SK-N-SH treated with all-trans-retinoic acid at 6 μM for 48 hours (cell line): Measurements from ENCODE around the gene PTPRG.
A peak's percentile ranks its signal among the peaks of the same experiment; 100 is the strongest.

Experiments
- ATAC-seq: fragments of 200-7000 bp; cut with Tn5 transposase; 3 replicates; pipeline ENCODE4 v1.9.1; 2020; ENCODE audit warnings: mild to moderate bottlenecking, moderate library complexity
- ARNTL ChIP-seq: fragments of 450-650 bp; formaldehyde crosslinking; IDR thresholded peaks from 2 replicates; pipeline ENCODE4 v1.5.0; 2020; ENCODE audit warnings: low read depth, mild to moderate bottlenecking, moderate library complexity, borderline replicate concordance
- BACH2 ChIP-seq: fragments of 250-450 bp; sonication (Bioruptor Pico); IDR thresholded peaks from 2 replicates; pipeline ENCODE4 v1.9.0; 2021; ENCODE audit warnings: mild to moderate bottlenecking, borderline replicate concordance
- CSDC2 ChIP-seq: fragments of 250-450 bp; sonication (Bioruptor Pico); IDR thresholded peaks from 2 replicates; pipeline ENCODE4 v1.5.0; 2020; ENCODE audit warnings: mild to moderate bottlenecking, moderate library complexity
- ESRRG ChIP-seq: fragments of 250-450 bp; sonication (Bioruptor Pico); IDR thresholded peaks from 2 replicates; pipeline ENCODE4 v1.6.1; 2021; ENCODE audit warnings: mild to moderate bottlenecking
- GLIS3 ChIP-seq: fragments of 250-450 bp; sonication (Bioruptor Pico); IDR thresholded peaks from 2 replicates; pipeline ENCODE4 v1.5.0; 2020; ENCODE audit warnings: mild to moderate bottlenecking, moderate library complexity
- ISL1 ChIP-seq: fragments of 250-450 bp; sonication (Bioruptor Pico); IDR thresholded peaks from 2 replicates; pipeline ENCODE4 v2.1.2; 2022; ENCODE audit warnings: mild to moderate bottlenecking, moderate library complexity
- OSR1 ChIP-seq: fragments of 250-450 bp; sonication (Bioruptor Pico); IDR thresholded peaks from 2 replicates; pipeline ENCODE4 v1.8.0; 2022; ENCODE audit warnings: moderate library complexity, mild to moderate bottlenecking, inconsistent platforms
- PPARA ChIP-seq: fragments of 250-450 bp; sonication (Bioruptor Pico); IDR thresholded peaks from 2 replicates; pipeline ENCODE4 v1.5.0; 2020; ENCODE audit warnings: mild to moderate bottlenecking, borderline replicate concordance
- RARB ChIP-seq: fragments of 250-450 bp; sonication (Bioruptor Pico); IDR thresholded peaks from 2 replicates; pipeline ENCODE4 v1.8.0; 2021; ENCODE audit warnings: mild to moderate bottlenecking, moderate library complexity
- SNAI2 ChIP-seq: fragments of 250-450 bp; sonication (Bioruptor Pico); IDR thresholded peaks from 2 replicates; pipeline ENCODE4 v1.5.0; 2020; ENCODE audit warnings: mild to moderate bottlenecking, moderate library complexity
- TCF4 ChIP-seq: fragments of 250-450 bp; sonication (Bioruptor Pico); IDR thresholded peaks from 2 replicates; pipeline ENCODE4 v1.8.0; 2021; ENCODE audit warnings: mild to moderate bottlenecking, moderate library complexity, borderline replicate concordance
- TOX ChIP-seq: fragments of 250-450 bp; sonication (Bioruptor Pico); IDR thresholded peaks from 2 replicates; pipeline ENCODE4 v1.8.0; 2021; ENCODE audit warnings: mild to moderate bottlenecking, moderate library complexity, borderline replicate concordance
- ZC3H10 ChIP-seq: fragments of 250-450 bp; sonication (Bioruptor Pico); IDR thresholded peaks from 2 replicates; pipeline ENCODE4 v1.5.1; 2021; ENCODE audit warnings: mild to moderate bottlenecking, moderate library complexity
- ZFP3 ChIP-seq: fragments of 250-450 bp; sonication (Bioruptor Pico); IDR thresholded peaks from 2 replicates; pipeline ENCODE4 v1.5.0; 2020; ENCODE audit warnings: mild to moderate bottlenecking, moderate library complexity
- ZFP30 ChIP-seq: fragments of 450-650 bp; formaldehyde crosslinking; IDR thresholded peaks from 2 replicates; pipeline ENCODE4 v1.5.0; 2022; ENCODE audit warnings: mild to moderate bottlenecking, moderate library complexity
- ZNF565 ChIP-seq: fragments of 450-650 bp; formaldehyde crosslinking; conservative IDR thresholded peaks from 2 replicates; pipeline ENCODE4 v1.5.0; 2020; ENCODE audit warnings: low read depth, mild to moderate bottlenecking, moderate library complexity
- ZNF70 ChIP-seq: fragments of 450-650 bp; formaldehyde crosslinking; IDR thresholded peaks from 2 replicates; pipeline ENCODE4 v1.5.0; 2020; ENCODE audit warnings: mild to moderate bottlenecking, moderate library complexity
- ZNF8 ChIP-seq: fragments of 450-650 bp; formaldehyde crosslinking; IDR thresholded peaks from 2 replicates; pipeline ENCODE4 v1.5.0; 2020; ENCODE audit warnings: mild to moderate bottlenecking, moderate library complexity
- TF ChIP-seq, protein P1 (sequence below): fragments of 250-450 bp; sonication (Bioruptor Pico); IDR thresholded peaks from 2 replicates; pipeline ENCODE4 v1.5.0; 2020; ENCODE audit warnings: mild to moderate bottlenecking, moderate library complexity
- TF ChIP-seq, protein P2 (sequence below): fragments of 250-450 bp; sonication (Bioruptor Pico); IDR thresholded peaks from 2 replicates; pipeline ENCODE4 v1.5.1; 2021; ENCODE audit warnings: mild to moderate bottlenecking, moderate library complexity
- TF ChIP-seq, protein P3 (sequence below): fragments of 250-450 bp; sonication (Bioruptor Pico); IDR thresholded peaks from 2 replicates; pipeline ENCODE4 v1.5.1; 2020; ENCODE audit warnings: low read depth, mild to moderate bottlenecking, moderate library complexity
- TF ChIP-seq, protein P4 (sequence below): fragments of 250-450 bp; sonication (Bioruptor Pico); IDR thresholded peaks from 2 replicates; pipeline ENCODE4 v1.8.0; 2021; ENCODE audit warnings: low read depth, mild to moderate bottlenecking, moderate library complexity, borderline replicate concordance
- TF ChIP-seq, protein P5 (sequence below): fragments of 250-450 bp; sonication (Bioruptor Pico); IDR thresholded peaks from 2 replicates; pipeline ENCODE4 v1.8.0; 2020; ENCODE audit warnings: mild to moderate bottlenecking, moderate library complexity, borderline replicate concordance

The PTPRG gene

DNA sequence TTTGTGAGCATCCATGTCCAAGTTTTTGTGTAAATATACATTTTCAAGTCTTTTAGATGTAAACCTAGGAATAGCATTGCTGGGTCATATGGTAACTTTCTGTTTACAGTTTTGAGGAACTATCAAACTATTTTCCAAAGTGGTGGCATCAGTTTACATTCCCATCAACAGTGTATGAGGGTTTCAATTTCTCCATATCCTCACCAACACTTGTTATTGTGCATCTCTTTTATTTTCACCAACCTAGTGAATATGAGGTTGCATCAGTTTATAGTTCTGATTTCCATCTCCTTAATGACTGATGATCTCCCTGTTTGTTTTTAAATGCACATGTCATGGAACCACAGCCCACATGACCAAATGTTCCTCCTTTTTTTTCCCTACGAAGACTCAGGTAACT lies 610.8 kb downstream of the PTPRG start:
- no peak for ATAC-seq
- TF ChIP-seq, protein P1, sequence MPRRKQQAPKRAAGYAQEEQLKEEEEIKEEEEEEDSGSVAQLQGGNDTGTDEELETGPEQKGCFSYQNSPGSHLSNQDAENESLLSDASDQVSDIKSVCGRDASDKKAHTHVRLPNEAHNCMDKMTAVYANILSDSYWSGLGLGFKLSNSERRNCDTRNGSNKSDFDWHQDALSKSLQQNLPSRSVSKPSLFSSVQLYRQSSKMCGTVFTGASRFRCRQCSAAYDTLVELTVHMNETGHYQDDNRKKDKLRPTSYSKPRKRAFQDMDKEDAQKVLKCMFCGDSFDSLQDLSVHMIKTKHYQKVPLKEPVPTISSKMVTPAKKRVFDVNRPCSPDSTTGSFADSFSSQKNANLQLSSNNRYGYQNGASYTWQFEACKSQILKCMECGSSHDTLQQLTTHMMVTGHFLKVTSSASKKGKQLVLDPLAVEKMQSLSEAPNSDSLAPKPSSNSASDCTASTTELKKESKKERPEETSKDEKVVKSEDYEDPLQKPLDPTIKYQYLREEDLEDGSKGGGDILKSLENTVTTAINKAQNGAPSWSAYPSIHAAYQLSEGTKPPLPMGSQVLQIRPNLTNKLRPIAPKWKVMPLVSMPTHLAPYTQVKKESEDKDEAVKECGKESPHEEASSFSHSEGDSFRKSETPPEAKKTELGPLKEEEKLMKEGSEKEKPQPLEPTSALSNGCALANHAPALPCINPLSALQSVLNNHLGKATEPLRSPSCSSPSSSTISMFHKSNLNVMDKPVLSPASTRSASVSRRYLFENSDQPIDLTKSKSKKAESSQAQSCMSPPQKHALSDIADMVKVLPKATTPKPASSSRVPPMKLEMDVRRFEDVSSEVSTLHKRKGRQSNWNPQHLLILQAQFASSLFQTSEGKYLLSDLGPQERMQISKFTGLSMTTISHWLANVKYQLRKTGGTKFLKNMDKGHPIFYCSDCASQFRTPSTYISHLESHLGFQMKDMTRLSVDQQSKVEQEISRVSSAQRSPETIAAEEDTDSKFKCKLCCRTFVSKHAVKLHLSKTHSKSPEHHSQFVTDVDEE (CRISPR knock-in tag), result no peak
- no peak for TF ChIP-seq ZFP3 (CRISPR knock-in tag)
- no peak for TF ChIP-seq BACH2 (CRISPR knock-in tag)
- no peak for TF ChIP-seq RARB (CRISPR knock-in tag)
- no peak for TF ChIP-seq ARNTL (CRISPR knock-in tag)
- TF ChIP-seq ZC3H10 (CRISPR knock-in tag), result no peak
- no peak for TF ChIP-seq OSR1 (CRISPR knock-in tag)
- TF ChIP-seq, protein P2, sequence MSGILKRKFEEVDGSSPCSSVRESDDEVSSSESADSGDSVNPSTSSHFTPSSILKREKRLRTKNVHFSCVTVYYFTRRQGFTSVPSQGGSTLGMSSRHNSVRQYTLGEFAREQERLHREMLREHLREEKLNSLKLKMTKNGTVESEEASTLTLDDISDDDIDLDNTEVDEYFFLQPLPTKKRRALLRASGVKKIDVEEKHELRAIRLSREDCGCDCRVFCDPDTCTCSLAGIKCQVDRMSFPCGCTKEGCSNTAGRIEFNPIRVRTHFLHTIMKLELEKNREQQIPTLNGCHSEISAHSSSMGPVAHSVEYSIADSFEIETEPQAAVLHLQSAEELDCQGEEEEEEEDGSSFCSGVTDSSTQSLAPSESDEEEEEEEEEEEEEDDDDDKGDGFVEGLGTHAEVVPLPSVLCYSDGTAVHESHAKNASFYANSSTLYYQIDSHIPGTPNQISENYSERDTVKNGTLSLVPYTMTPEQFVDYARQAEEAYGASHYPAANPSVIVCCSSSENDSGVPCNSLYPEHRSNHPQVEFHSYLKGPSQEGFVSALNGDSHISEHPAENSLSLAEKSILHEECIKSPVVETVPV (CRISPR knock-in tag), result no peak
- TF ChIP-seq ZFP30 (CRISPR knock-in tag), result no peak
- TF ChIP-seq ZNF8 (CRISPR knock-in tag), result no peak
- TF ChIP-seq CSDC2, result no peak
- TF ChIP-seq PPARA (CRISPR knock-in tag), result no peak
- TF ChIP-seq TOX (CRISPR knock-in tag), result no peak
- TF ChIP-seq GLIS3, result no peak
- TF ChIP-seq, protein P3, sequence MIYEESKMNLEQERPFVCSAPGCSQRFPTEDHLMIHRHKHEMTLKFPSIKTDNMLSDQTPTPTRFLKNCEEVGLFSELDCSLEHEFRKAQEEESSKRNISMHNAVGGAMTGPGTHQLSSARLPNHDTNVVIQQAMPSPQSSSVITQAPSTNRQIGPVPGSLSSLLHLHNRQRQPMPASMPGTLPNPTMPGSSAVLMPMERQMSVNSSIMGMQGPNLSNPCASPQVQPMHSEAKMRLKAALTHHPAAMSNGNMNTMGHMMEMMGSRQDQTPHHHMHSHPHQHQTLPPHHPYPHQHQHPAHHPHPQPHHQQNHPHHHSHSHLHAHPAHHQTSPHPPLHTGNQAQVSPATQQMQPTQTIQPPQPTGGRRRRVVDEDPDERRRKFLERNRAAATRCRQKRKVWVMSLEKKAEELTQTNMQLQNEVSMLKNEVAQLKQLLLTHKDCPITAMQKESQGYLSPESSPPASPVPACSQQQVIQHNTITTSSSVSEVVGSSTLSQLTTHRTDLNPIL, result no peak
- no peak for TF ChIP-seq TCF4
- TF ChIP-seq SNAI2 (CRISPR knock-in tag), result no peak
- TF ChIP-seq, protein P4, sequence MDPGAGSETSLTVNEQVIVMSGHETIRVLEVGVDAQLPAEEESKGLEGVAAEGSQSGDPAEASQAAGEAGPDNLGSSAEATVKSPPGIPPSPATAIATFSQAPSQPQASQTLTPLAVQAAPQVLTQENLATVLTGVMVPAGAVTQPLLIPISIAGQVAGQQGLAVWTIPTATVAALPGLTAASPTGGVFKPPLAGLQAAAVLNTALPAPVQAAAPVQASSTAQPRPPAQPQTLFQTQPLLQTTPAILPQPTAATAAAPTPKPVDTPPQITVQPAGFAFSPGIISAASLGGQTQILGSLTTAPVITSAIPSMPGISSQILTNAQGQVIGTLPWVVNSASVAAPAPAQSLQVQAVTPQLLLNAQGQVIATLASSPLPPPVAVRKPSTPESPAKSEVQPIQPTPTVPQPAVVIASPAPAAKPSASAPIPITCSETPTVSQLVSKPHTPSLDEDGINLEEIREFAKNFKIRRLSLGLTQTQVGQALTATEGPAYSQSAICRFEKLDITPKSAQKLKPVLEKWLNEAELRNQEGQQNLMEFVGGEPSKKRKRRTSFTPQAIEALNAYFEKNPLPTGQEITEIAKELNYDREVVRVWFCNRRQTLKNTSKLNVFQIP (CRISPR knock-in tag), result no peak
- TF ChIP-seq ZNF70 (CRISPR knock-in tag), result no peak

DNA sequence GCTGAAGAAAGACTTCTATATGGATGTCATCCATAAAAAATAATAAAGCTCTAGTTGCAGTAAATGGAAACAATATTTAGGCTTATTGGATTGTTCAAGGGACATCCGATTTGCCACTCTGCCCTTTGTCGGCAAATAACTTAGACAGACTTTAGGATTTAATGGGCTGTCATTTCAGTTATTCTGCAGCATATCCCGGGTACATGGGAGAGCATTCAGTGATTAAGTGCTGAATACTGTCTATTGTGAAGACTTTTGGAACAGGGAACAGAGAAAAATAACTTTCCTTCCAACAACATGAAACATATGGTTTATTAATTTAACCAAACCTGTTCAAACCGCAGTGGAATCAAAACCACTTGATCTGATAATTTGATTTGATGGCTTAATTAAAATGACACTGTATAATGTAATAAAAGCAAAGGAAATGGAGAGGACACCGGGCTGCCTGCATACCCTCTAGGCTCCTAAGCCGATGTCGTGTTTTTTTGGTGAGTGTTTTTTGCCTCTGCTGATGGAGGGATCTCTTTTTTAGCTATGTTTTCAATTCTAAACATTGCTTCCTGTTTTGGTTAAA lies 612.7 kb downstream of the PTPRG start:
- ATAC-seq, result peak; percentile 57
- TF ChIP-seq ESRRG (CRISPR knock-in tag) (no peak), ZNF565 (no peak), CSDC2 (no peak), SNAI2 (CRISPR knock-in tag) (0 out of 2 replicates have a peak, but pooled peaks have one; percentile 25), TCF4 (peak; percentile 68; the same call in 1 of the 2 replicates), GLIS3 (no peak)
- TF ChIP-seq, protein P2 (CRISPR knock-in tag), result no peak

DNA sequence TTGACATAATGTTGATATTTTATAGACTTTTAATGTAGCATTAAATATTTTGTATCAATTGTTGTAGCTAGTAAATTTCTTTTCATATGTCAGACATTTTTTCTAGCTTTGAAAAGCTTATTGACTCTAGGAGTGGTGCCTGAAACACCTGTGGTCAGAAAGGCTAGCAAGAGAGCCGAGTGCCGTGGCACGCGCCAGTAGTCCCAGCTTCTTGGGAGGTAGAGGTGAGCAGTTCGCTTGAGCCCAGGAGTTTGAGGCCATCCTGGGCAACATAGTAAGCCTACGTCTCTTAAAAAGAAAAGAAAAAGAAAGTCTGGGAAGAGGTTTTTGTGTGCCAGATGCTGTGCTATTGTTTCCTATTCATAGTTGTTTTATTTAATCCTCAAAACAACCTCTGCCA lies 613.8 kb downstream of the PTPRG start:
- TF ChIP-seq ZNF8 (CRISPR knock-in tag) (no peak), ISL1 (no peak), SNAI2 (CRISPR knock-in tag) (no peak), ZFP3 (CRISPR knock-in tag) (no peak), TCF4 (no peak), ESRRG (CRISPR knock-in tag) (no peak), PPARA (CRISPR knock-in tag) (no peak), ZNF70 (CRISPR knock-in tag) (no peak), RARB (CRISPR knock-in tag) (no peak)
- TF ChIP-seq, protein P5, sequence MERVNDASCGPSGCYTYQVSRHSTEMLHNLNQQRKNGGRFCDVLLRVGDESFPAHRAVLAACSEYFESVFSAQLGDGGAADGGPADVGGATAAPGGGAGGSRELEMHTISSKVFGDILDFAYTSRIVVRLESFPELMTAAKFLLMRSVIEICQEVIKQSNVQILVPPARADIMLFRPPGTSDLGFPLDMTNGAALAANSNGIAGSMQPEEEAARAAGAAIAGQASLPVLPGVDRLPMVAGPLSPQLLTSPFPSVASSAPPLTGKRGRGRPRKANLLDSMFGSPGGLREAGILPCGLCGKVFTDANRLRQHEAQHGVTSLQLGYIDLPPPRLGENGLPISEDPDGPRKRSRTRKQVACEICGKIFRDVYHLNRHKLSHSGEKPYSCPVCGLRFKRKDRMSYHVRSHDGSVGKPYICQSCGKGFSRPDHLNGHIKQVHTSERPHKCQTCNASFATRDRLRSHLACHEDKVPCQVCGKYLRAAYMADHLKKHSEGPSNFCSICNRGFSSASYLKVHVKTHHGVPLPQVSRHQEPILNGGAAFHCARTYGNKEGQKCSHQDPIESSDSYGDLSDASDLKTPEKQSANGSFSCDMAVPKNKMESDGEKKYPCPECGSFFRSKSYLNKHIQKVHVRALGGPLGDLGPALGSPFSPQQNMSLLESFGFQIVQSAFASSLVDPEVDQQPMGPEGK, result no peak
- TF ChIP-seq, protein P2 (CRISPR knock-in tag), result no peak
- no peak for ATAC-seq
